HCT116 (cell line): ENCODE results near the gene PNLDC1. TPM values are rescaled to one million over a fixed set of nuclear protein-coding genes. Genes with fewer than 3 reads are reported as not detected.
"Not testable (repeated sequence)": the region's sequence is repeated elsewhere in the genome, so short reads cannot be mapped to it uniquely, and the experiment has no call there.

Experiments used
- ATAC-seq: fragments of 200-7000 bp; cut with Tn5 transposase; 2 replicates; pipeline ENCODE4 v1.9.1; 2020; ENCODE audit warnings: mild to moderate bottlenecking, moderate library complexity
- BruUV-seq: library from RNA; stranded (reverse); fragments of 400-500 nt; replicated peaks from 2 replicates; lab custom pipeline; 2021; lab: Mats Ljungman, UMichigan
- CTCF ChIA-PET: fragments of 300-600 bp; sonication (Branson Sonifier 250); formaldehyde crosslinking; loops from one replicate; lab custom pipeline; 2021; ENCODE audit warnings: antibody characterized with exemption; lab: Charles Lee
- POLR2A ChIA-PET: fragments of 300-600, 350-600 bp; sonication (Branson Sonifier 250); formaldehyde crosslinking; loops from one replicate; lab custom pipeline; 2021; ENCODE audit warnings: antibody characterized with exemption; lab: Charles Lee
- RAD21 ChIA-PET, 2 experiments: fragments of 300-600 bp; sonication (Branson Sonifier 250); formaldehyde crosslinking; loops; one replicate each; lab custom pipeline; 2023; ENCODE audit warnings: low total read pairs in 2 of 2; ENCODE audit not compliant: uncharacterized antibody in 2 of 2, unreplicated experiment in 2 of 2, low non-redundant PET in 1 of 2; lab: Charles Lee
- DNase-seq: peaks from one replicate; pipeline ENCODE4 v3.0.0-alpha.2; 2010; ENCODE audit warnings: low read depth, low spot score
- H2AFZ ChIP-seq: fragments of 200-600 bp; shearing (Covaris generic), sonication (generic); 2 replicates; pipeline ENCODE4 v1.6.1; 2017; ENCODE audit warnings: low read depth, mixed run types, mixed read lengths, antibody characterized with exemption, low read length; ENCODE audit not compliant: poor library complexity, severe bottlenecking
- H3K27ac ChIP-seq: 2 replicates; pipeline ENCODE4 v1.5.1; 2012; ENCODE audit warnings: low read depth, low read length
- H3K27me3 ChIP-seq: fragments of 200-600 bp; sonication (generic); 2 replicates; pipeline ENCODE4 v1.6.1; 2016; ENCODE audit warnings: mixed run types, low read length, mixed read lengths; ENCODE audit not compliant: insufficient read depth
- H3K36me3 ChIP-seq, 2 experiments: fragments of 200-500 bp in 1 of 2; fragments of 200-600 bp in 1 of 2; sonication (Bioruptor generic) in 1 of 2; sonication (generic) in 1 of 2; 2 replicates each; pipeline versions ENCODE4 v1.5.1 to v1.6.1; 2014 to 2016; ENCODE audit warnings: low read length in 2 of 2, inconsistent platforms in 1 of 2, mixed read lengths in 1 of 2, mixed run types in 1 of 2; ENCODE audit not compliant: insufficient read depth in 2 of 2, control insufficient read depth in 1 of 2
- H3K4me1 ChIP-seq, 2 experiments: fragments of 200-600 bp in 1 of 2; sonication (generic) in 1 of 2; 2 replicates each; pipeline versions ENCODE4 v1.5.1 to v1.6.1; 2012 to 2017; ENCODE audit warnings: low read length in 2 of 2, inconsistent platforms in 1 of 2, mild to moderate bottlenecking in 1 of 2, mixed read lengths in 1 of 2, mixed run types in 1 of 2, moderate library complexity in 1 of 2; ENCODE audit not compliant: insufficient read depth in 2 of 2, control insufficient read depth in 1 of 2
- H3K4me2 ChIP-seq: fragments of 200-600 bp; sonication (generic); 2 replicates; pipeline ENCODE4 v1.6.1; 2017; ENCODE audit warnings: mixed run types, low read length, mixed read lengths
- H3K4me3 ChIP-seq, 2 experiments: fragments of 200-600 bp in 1 of 2; sonication (generic) in 1 of 2; replicated peaks in 1 of 2; 2 replicates each; pipeline ENCODE4 v1.5.1; 2011 to 2016; ENCODE audit warnings: low read length in 2 of 2, control low read depth in 1 of 2, low read depth in 1 of 2, mild to moderate bottlenecking in 1 of 2, mixed read lengths in 1 of 2, mixed run types in 1 of 2
- H3K79me2 ChIP-seq: fragments of 200-600 bp; sonication (generic); 2 replicates; pipeline ENCODE4 v1.6.1; 2017; ENCODE audit warnings: mild to moderate bottlenecking, mixed run types, low read length, moderate library complexity, mixed read lengths; ENCODE audit not compliant: insufficient read depth
- H3K9ac ChIP-seq: fragments of 200-600 bp; sonication (generic); 2 replicates; pipeline ENCODE4 v1.6.1; 2016; ENCODE audit warnings: low read length, mixed read lengths
- H3K9me2 ChIP-seq: fragments of 200-600 bp; sonication (generic), shearing (Covaris generic); 2 replicates; pipeline ENCODE4 v1.6.1; 2017; ENCODE audit warnings: mixed run types, mild to moderate bottlenecking, moderate library complexity; ENCODE audit not compliant: insufficient read depth
- H3K9me3 ChIP-seq, 2 experiments: fragments of 200-500 bp in 1 of 2; fragments of 200-600 bp in 1 of 2; sonication (Bioruptor generic) in 1 of 2; sonication (generic) in 1 of 2; 2 replicates each; pipeline ENCODE4 v1.6.1; 2014 to 2017; ENCODE audit warnings: low read length in 2 of 2, mixed read lengths in 2 of 2, inconsistent platforms in 1 of 2, low read depth in 1 of 2, mild to moderate bottlenecking in 1 of 2, mixed run types in 1 of 2, moderate library complexity in 1 of 2; ENCODE audit not compliant: control insufficient read depth in 1 of 2, insufficient read depth in 1 of 2
- H4K20me1 ChIP-seq: fragments of 200-600 bp; sonication (generic), shearing (Covaris generic); 2 replicates; pipeline ENCODE4 v1.6.1; 2017; ENCODE audit warnings: mixed run types, mild to moderate bottlenecking, moderate library complexity; ENCODE audit not compliant: insufficient read depth
- CEBPB ChIP-seq: IDR thresholded peaks from 2 replicates; pipeline ENCODE4 v1.6.1; 2012; ENCODE audit warnings: low read depth
- EGR1 ChIP-seq: IDR thresholded peaks from 2 replicates; pipeline ENCODE4 v1.6.1; 2012; ENCODE audit warnings: low read depth
- ELF1 ChIP-seq: IDR thresholded peaks from 2 replicates; pipeline ENCODE4 v1.6.1; 2012; ENCODE audit warnings: low read depth, borderline replicate concordance
- EZH2phosphoT487 ChIP-seq: fragments of 200-600 bp; IDR thresholded peaks from 2 replicates; pipeline ENCODE4 v1.6.1; 2018; ENCODE audit warnings: antibody characterized with exemption, borderline replicate concordance
- JUND ChIP-seq: IDR thresholded peaks from 2 replicates; pipeline ENCODE4 v1.6.1; 2012
- POLR2A ChIP-seq: IDR thresholded peaks from 2 replicates; pipeline ENCODE4 v1.7.0; 2011; ENCODE audit warnings: borderline replicate concordance; ENCODE audit not compliant: insufficient read depth, insufficient read length; ENCODE audit errors: extremely low read depth
- POLR2AphosphoS5 ChIP-seq: IDR thresholded peaks from 2 replicates; pipeline ENCODE4 v1.6.1; 2011; ENCODE audit warnings: mild to moderate bottlenecking, low read depth, low read length, moderate library complexity
- SIN3A ChIP-seq: IDR thresholded peaks from 2 replicates; pipeline ENCODE4 v1.6.1; 2012; ENCODE audit warnings: low read depth
- SP1 ChIP-seq: IDR thresholded peaks from 2 replicates; pipeline ENCODE4 v1.6.1; 2012; ENCODE audit warnings: low read depth
- SRF ChIP-seq: IDR thresholded peaks from 2 replicates; pipeline ENCODE4 v1.6.1; 2012; ENCODE audit warnings: low read depth
- YY1 ChIP-seq: IDR thresholded peaks from 2 replicates; pipeline ENCODE4 v1.6.1; 2011; ENCODE audit warnings: low read length, low read depth, moderate library complexity, mild to moderate bottlenecking; ENCODE audit not compliant: insufficient replicate concordance; ENCODE audit errors: extremely low read depth
- ZNF274 ChIP-seq: fragments of 200-500 bp; sonication (Bioruptor generic); IDR thresholded peaks from 2 replicates; pipeline ENCODE4 v1.6.1; 2014; ENCODE audit warnings: mild to moderate bottlenecking, low read depth, low read length, inconsistent platforms
- intact Hi-C: fragments of 100-400 bp; cut with micrococcal nuclease; formaldehyde crosslinking; loops from 2 replicates; pipeline ENCODE4 v1.10.0; 2022
- total RNA-seq: library from RNA; stranded (reverse); gene quantifications from one replicate; pipeline ENCODE4 v1.2.1, GENCODE V29; 2021; ENCODE audit not compliant: unreplicated experiment

Gene PNLDC1
- total RNA-seq, 1 experiment from 2014 or later = 0.37 TPM

GRCh38 chr6:159790149-159790955 is 9.7 kb upstream of the PNLDC1 start, which contains the start of gene MRPL18 (continued):
- TF ChIP-seq SRF (no peak; the same call in 1 of the 2 replicates), YY1 (peak; percentile 81), SIN3A (peak; percentile 75), POLR2A (peak; percentile 31), CEBPB (no peak), POLR2AphosphoS5 (peak; percentile 79), EZH2phosphoT487 (no peak), ZNF274 (no peak), EGR1 (no peak), SP1 (peak; percentile 98), ELF1 (peak; percentile 89)

- CTCF ChIA-PET = interaction anchor here (1.6 kb wide), 1 partner anchor 72 kb away, joined by 4 read pairs; no protein-coding TSS in a partner anchor
- POLR2A ChIA-PET = interaction anchor here (1.8 to 2.0 kb wide), 2 partner anchors 19 to 30 kb away, joined by 6 to 11 read pairs; partner anchors contain the start of gene ACAT2
- peaks cover 20% of the 10 kb centered on the region; the same call in 1 of the 2 replicates for H4K20me1 ChIP-seq
- no peaks in the 10 kb centered on the region for H3K27me3 ChIP-seq
- H3K4me1 ChIP-seq = peaks cover 11 to 20% of the 10 kb centered on the region in 2 experiments; a peak in 3 of 4 replicates
- no peaks in the 10 kb centered on the region for H3K9me3 ChIP-seq
- peak overlapping the region; percentile 92 for H3K9ac ChIP-seq
- peaks cover 89% of the 10 kb centered on the region for H3K79me2 ChIP-seq
- no peak overlapping the region for H2AFZ ChIP-seq
- RAD21 ChIA-PET = no interaction called here
- H3K36me3 ChIP-seq = peaks cover 30 to 43% of the 10 kb centered on the region in 2 experiments
- peak overlapping the region; percentile 89 for H3K4me2 ChIP-seq
- no peak for TF ChIP-seq YY1
- 0 out of 2 replicates have a peak, but pooled peaks have one; percentile 4 for TF ChIP-seq SIN3A
- no peak for TF ChIP-seq JUND
- peak overlapping the region; percentile 88 for H3K27ac ChIP-seq
- peak overlapping the region; percentile 92 to 97 for H3K4me3 ChIP-seq
- no TSS peak for BruUV-seq
- no peaks in the 10 kb centered on the region for H3K9me2 ChIP-seq
- DNase-seq (no peak), ATAC-seq (no peak)
- intact Hi-C loops = no loop called here
These were observed 9.0 kb upstream of the PNLDC1 start for GRCh38 chr6:159790956-159791598.

- H3K27me3 ChIP-seq, BruUV-seq, DNase-seq, ATAC-seq, RAD21 ChIA-PET, H3K4me2 ChIP-seq, CTCF ChIA-PET, POLR2A ChIA-PET, H3K9me2 ChIP-seq, H4K20me1 ChIP-seq, H2AFZ ChIP-seq, H3K27ac ChIP-seq, H3K4me3 ChIP-seq, H3K9ac ChIP-seq, H3K9me3 ChIP-seq: not testable (repeated sequence)
- peaks cover 34 to 37% of the 10 kb centered on the region in 2 experiments for H3K36me3 ChIP-seq
- H3K4me1 ChIP-seq = peaks cover 5 to 12% of the 10 kb centered on the region in 2 experiments; a peak in 3 of 4 replicates
- H3K79me2 ChIP-seq = peaks cover 72% of the 10 kb centered on the region
- intact Hi-C loops = loop anchor here (5.0 kb wide), 1 partner anchor 177 kb away; no protein-coding TSS in a partner anchor
These were observed 5.1 kb upstream of the PNLDC1 start for GRCh38 chr6:159794976-159795375.
